Neural cell (in vitro differentiated cells): ENCODE data around the gene VAMP1.

Experiments
- POLR2AphosphoS5 ChIP-seq: IDR thresholded peaks from 2 replicates; pipeline ENCODE4 v1.6.1; 2012
- TF ChIP-seq, protein P1 (sequence below): fragments of 450-650 bp; IDR thresholded peaks from 2 replicates; pipeline ENCODE4 v1.5.1; 2014; ENCODE audit warnings: antibody characterized with exemption, mild to moderate bottlenecking, moderate library complexity; ENCODE audit not compliant: poor library complexity, severe bottlenecking

GRCh38 chr12:6472491-6472890 lies 2.0 kb upstream of the VAMP1 start:
- TF ChIP-seq, protein P1, sequence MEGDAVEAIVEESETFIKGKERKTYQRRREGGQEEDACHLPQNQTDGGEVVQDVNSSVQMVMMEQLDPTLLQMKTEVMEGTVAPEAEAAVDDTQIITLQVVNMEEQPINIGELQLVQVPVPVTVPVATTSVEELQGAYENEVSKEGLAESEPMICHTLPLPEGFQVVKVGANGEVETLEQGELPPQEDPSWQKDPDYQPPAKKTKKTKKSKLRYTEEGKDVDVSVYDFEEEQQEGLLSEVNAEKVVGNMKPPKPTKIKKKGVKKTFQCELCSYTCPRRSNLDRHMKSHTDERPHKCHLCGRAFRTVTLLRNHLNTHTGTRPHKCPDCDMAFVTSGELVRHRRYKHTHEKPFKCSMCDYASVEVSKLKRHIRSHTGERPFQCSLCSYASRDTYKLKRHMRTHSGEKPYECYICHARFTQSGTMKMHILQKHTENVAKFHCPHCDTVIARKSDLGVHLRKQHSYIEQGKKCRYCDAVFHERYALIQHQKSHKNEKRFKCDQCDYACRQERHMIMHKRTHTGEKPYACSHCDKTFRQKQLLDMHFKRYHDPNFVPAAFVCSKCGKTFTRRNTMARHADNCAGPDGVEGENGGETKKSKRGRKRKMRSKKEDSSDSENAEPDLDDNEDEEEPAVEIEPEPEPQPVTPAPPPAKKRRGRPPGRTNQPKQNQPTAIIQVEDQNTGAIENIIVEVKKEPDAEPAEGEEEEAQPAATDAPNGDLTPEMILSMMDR: no peak
- TF ChIP-seq POLR2AphosphoS5: no peak
